Ectodermal cell (in vitro differentiated cells): ENCODE results near the gene ANXA3.
A peak's percentile ranks its signal among the peaks of the same experiment; 100 is the strongest.
"Not testable (repeated sequence)": the region's sequence is repeated elsewhere in the genome, so short reads cannot be mapped to it uniquely, and the experiment has no call there.

Experiments used
- H3K27ac ChIP-seq: 2 replicates; pipeline ENCODE4 v1.7.0; 2013; ENCODE audit warnings: mild to moderate bottlenecking, low read depth, low read length; ENCODE audit not compliant: insufficient read depth, poor library complexity, severe bottlenecking
- H3K27me3 ChIP-seq: 2 replicates; pipeline ENCODE4 v1.7.0; 2013; ENCODE audit warnings: mild to moderate bottlenecking, low read length; ENCODE audit not compliant: insufficient read depth, control insufficient read depth, poor library complexity, severe bottlenecking
- H3K36me3 ChIP-seq: one replicate; pipeline ENCODE4 v1.7.0; 2013; ENCODE audit warnings: low read length; ENCODE audit not compliant: control insufficient read depth, insufficient read depth
- H3K4me1 ChIP-seq: one replicate; pipeline ENCODE4 v1.7.0; 2013; ENCODE audit warnings: low read length; ENCODE audit not compliant: control insufficient read depth, insufficient read depth
- H3K4me3 ChIP-seq: 2 replicates; pipeline ENCODE4 v1.7.0; 2013; ENCODE audit warnings: low read depth, low read length, control low read depth; ENCODE audit not compliant: insufficient read depth
- H3K9me3 ChIP-seq: 2 replicates; pipeline ENCODE4 v1.7.0; 2013; ENCODE audit warnings: mild to moderate bottlenecking, low read length, moderate library complexity; ENCODE audit not compliant: control insufficient read depth
- WGBS, 2 experiments: methylation state at CpG; one replicate each; pipeline ENCODE4 v1.1.7; 2013; ENCODE audit warnings: missing lambda C conversion rate in 2 of 2; 5-methylcytosine and 5-hydroxymethylcytosine counted together

Gene ANXA3

GRCh38 chr4:78534286-78534955 is 17.1 kb upstream of the ANXA3 start:
- H3K27ac ChIP-seq, result no peak overlapping the region
- H3K9me3 ChIP-seq, result no peaks in the 10 kb centered on the region
- WGBS, 2 experiments, result 87 to 95% methylated on average over 4 of the region's 4 CpGs
- H3K27me3 ChIP-seq, result no peaks in the 10 kb centered on the region
- H3K4me3 ChIP-seq, result no peak overlapping the region
- H3K36me3 ChIP-seq, result no peaks in the 10 kb centered on the region
- H3K4me1 ChIP-seq, result no peaks in the 10 kb centered on the region

GRCh38 chr4:78542373-78542772 is 9.2 kb upstream of the ANXA3 start:
- Histone ChIP-seq H3K27ac (no peak overlapping the region), H3K36me3 (peaks cover 3% of the 10 kb centered on the region), H3K4me1 (no peaks in the 10 kb centered on the region), H3K27me3 (no peaks in the 10 kb centered on the region), H3K4me3 (no peak overlapping the region), H3K9me3 (no peaks in the 10 kb centered on the region)
- 92 to 99% methylated on average over 5 of the region's 5 CpGs for WGBS, 2 experiments

DNA sequence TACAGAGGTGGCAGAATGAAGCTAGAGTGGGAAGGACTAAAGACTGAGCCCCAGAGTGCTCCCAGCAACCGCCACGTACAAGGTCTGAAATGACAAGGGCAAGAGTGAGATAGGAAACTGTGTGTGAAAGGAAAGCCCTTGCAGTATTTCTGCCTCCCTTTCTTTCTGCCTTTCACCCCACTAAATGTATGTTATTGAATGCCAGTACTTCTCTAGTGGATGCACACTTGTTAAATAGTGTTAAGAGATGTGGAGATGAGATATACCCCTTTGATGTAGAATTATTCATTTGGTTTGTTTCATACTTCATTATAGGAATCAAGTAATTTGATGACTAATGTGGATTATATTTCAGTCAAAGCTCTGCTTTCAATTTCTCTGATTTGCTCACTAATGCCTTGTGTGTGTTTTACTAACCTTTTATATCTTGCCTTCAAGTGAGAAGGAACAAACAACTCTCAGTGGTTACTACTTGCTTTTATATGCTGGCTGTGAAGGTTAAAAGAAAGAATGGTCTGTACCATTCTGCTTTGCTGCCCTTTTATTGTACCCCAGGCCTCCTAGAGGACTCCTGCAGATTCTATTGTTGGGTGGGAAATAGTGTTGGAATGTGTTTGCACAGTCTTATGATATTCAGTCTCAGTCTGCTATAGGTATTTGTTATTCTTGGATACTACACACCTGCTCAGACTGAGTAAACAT is 8.0 kb upstream of the ANXA3 start:
- Histone ChIP-seq H3K36me3 (peaks cover 3% of the 10 kb centered on the region), H3K9me3 (no peaks in the 10 kb centered on the region), H3K4me3 (no peak overlapping the region), H3K4me1 (no peaks in the 10 kb centered on the region), H3K27ac (no peak overlapping the region), H3K27me3 (no peaks in the 10 kb centered on the region)
- WGBS, 2 experiments, result 92 to 93% methylated on average over 2 of the region's 2 CpGs

DNA sequence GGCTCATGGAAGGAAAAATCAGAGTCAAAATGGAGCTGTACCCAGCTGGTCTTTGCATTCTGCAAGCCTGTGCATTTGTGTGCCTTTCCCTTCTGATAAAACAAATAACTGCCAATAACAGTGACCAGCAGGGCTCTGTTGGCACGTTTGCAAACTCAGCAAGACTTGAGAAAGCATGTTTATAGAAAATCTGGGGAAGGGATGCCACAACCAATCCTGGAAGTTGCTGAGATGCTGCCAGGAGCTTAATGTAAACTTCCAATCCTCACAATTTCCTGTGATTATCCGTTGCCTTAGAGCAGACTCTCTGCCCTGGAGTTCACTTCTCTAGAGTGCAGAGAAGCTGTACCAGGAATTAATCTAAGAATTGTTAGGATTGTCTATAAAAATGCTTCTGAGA is 6.9 kb upstream of the ANXA3 start:
- 71 to 82% methylated on average over 2 of the region's 2 CpGs for WGBS, 2 experiments
- no peaks in the 10 kb centered on the region for H3K9me3 ChIP-seq
- no peak overlapping the region for H3K4me3 ChIP-seq
- peaks cover 3% of the 10 kb centered on the region for H3K36me3 ChIP-seq
- no peaks in the 10 kb centered on the region for H3K27me3 ChIP-seq
- H3K27ac ChIP-seq, result no peak overlapping the region
- no peaks in the 10 kb centered on the region for H3K4me1 ChIP-seq

GRCh38 chr4:78545275-78546246 is 6.0 kb upstream of the ANXA3 start:
- 92 to 94% methylated on average over 4 to 5 of the region's 5 CpGs for WGBS, 2 experiments
- Histone ChIP-seq H3K4me1 (no peaks in the 10 kb centered on the region), H3K36me3 (peaks cover 3% of the 10 kb centered on the region), H3K4me3 (no peak overlapping the region), H3K9me3 (no peaks in the 10 kb centered on the region), H3K27me3 (peaks cover 4% of the 10 kb centered on the region), H3K27ac (no peak overlapping the region)

DNA sequence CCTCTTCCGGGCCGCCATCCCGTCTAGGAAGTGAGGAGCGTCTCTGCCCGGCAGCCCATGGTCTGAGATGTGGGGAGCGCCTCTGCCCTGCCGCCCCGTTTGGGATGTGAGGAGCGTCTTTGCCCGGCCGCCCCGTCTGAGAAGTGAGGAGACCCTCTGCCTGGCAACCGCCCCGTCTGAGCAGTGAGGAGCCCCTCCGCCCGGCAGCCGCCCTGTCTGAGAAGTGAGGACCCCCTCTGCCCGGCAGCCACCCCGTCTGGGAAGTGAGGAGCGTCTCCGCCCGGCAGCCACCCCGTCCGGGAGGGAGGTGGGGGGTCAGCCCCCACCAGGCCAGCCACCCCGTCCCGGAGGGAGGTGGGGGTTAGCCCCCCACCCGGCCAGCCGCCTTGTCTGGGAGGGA is 3.7 kb upstream of the ANXA3 start:
- H3K27me3 ChIP-seq, result peaks cover 28% of the 10 kb centered on the region
- not testable (repeated sequence) for H3K4me1 ChIP-seq, H3K9me3 ChIP-seq, H3K27ac ChIP-seq, H3K36me3 ChIP-seq, H3K4me3 ChIP-seq
- WGBS, 2 experiments, result 91 to 93% methylated on average over 27 to 28 of the region's 28 CpGs

GRCh38 chr4:78548889-78549288 is 2.7 kb upstream of the ANXA3 start:
- not testable (repeated sequence) for H3K4me3 ChIP-seq, H3K36me3 ChIP-seq
- H3K27me3 ChIP-seq, result peaks cover 33% of the 10 kb centered on the region

GRCh38 chr4:78552389-78553042 is 946 bp downstream of the ANXA3 start:
- WGBS, 2 experiments, result 23 to 35% methylated on average over 9 to 10 of the region's 10 CpGs
- Histone ChIP-seq H3K27ac (no peak overlapping the region), H3K36me3 (no peaks in the 10 kb centered on the region), H3K9me3 (no peaks in the 10 kb centered on the region), H3K4me3 (peak overlapping the region; percentile 53), H3K27me3 (peaks cover 33% of the 10 kb centered on the region), H3K4me1 (no peaks in the 10 kb centered on the region)

More at GRCh38 chr4:78548889-78549288, 2.7 kb upstream of the ANXA3 start:
- not testable (repeated sequence) for H3K4me1 ChIP-seq, H3K27ac ChIP-seq, H3K9me3 ChIP-seq
- WGBS, 2 experiments, result 86% methylated on average over 1 of the region's 4 CpGs; no CpG with 5 or more reads in 1 of the 2 experiments

- no peaks in the 10 kb centered on the region for H3K9me3 ChIP-seq
- H3K4me3 ChIP-seq, result no peak overlapping the region
- H3K27ac ChIP-seq, result no peak overlapping the region
- 72 to 90% methylated on average over 3 of the region's 3 CpGs for WGBS, 2 experiments
- no peaks in the 10 kb centered on the region for H3K36me3 ChIP-seq
- H3K27me3 ChIP-seq, result peaks cover 33% of the 10 kb centered on the region
- no peaks in the 10 kb centered on the region for H3K4me1 ChIP-seq
Measured at GRCh38 chr4:78553043-78553396, 1.4 kb downstream of the ANXA3 start.
